Activated CD8-positive, alpha-beta memory T cell treated with anti-CD3 and anti-CD28 coated beads for 4 hours (primary cell): ENCODE results near the gene MYO18A.
"Not testable (repeated sequence)": the region's sequence is repeated elsewhere in the genome, so short reads cannot be mapped to it uniquely, and the experiment has no call there.

Source experiments
- DNase-seq, 2 donors: peaks; one replicate each; pipeline ENCODE4 v3.0.0-alpha.2; 2020; ENCODE audit warnings: low read depth in 2 of 2

MYO18A gene

GRCh38 chr17:29194669-29195068, 14.5 kb upstream of the MYO18A start:
- no peak for DNase-seq

DNA sequence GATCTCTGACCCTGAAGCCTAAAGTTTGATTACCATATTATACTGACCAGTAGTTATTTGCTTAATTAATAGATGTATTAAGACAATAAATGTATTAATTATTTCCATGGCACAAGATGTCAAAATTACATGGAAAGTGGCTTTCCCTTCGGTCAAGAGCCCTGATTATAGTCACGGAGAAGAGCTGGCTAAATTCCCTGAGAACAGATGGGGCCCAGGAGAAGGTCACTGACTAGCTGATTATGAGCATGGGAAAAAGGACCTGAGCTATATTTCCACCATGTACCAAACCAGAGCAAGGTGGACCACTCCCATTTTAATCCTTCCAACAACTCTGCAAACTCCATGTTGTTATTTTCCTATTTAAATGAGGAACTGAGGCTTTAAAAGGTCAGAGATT, 12.9 kb upstream of the MYO18A start:
- no peak for DNase-seq

DNA sequence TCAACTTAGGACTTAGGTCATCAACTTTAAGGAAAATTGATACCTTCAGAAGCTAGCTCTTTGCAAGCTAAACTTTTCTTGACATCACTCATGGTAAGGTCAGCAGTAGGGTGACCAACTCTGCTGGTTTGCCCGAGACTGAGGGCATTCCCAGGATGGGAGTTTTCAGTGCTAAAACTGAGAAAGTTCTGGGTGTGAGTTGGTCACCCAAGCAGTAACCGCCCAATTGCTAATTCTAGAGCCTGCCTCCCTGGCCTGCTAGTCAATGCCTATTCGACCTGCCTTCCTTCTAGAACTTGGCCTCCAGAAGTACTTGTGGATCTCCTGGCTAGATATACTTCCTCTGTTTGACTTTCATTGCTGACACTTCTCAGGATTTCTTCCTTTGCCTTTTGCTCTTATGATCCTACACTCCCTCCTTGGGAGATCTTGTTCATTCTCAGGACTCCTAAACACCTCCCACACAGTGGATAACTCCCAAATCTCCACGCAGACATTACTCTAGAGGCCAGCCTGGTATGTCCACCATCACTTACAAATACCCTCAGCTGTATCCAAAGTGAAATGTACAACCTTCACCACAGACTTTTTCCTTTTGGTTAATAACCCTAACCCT, 10.5 kb upstream of the MYO18A start:
- DNase-seq = no peak

- DNase-seq = no peak
These were observed 9.8 kb upstream of the MYO18A start for GRCh38 chr17:29190039-29190438.

- no peak for DNase-seq
These were observed 9.2 kb upstream of the MYO18A start for GRCh38 chr17:29189355-29189754.

- DNase-seq = no peak
These were observed 1.0 kb upstream of the MYO18A start for GRCh38 chr17:29181226-29181625.

DNA sequence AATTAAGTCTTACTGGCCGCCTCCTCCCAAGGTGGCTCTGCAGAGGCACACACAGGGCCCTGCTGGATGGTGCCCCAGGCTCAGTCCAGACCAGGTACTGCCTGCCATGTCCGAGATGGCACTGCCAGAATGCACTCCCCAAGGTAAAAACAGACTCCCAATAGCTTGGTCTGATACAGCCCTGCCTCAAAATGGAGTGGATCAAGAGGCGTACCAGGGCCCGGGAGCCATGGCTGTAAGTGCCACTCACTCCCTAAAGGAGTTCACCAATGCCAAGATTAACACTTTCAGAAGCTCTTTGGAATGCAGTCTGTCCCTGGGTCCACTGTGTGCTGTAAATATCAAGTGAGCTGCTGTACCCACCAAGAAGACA, 576 bp upstream of the MYO18A start:
- DNase-seq = no peak

- no peak for DNase-seq
These were observed 765 bp downstream of the MYO18A start for GRCh38 chr17:29179232-29180033.

- DNase-seq = no peak
These were observed 1.4 kb downstream of the MYO18A start for GRCh38 chr17:29178750-29179231.

DNA sequence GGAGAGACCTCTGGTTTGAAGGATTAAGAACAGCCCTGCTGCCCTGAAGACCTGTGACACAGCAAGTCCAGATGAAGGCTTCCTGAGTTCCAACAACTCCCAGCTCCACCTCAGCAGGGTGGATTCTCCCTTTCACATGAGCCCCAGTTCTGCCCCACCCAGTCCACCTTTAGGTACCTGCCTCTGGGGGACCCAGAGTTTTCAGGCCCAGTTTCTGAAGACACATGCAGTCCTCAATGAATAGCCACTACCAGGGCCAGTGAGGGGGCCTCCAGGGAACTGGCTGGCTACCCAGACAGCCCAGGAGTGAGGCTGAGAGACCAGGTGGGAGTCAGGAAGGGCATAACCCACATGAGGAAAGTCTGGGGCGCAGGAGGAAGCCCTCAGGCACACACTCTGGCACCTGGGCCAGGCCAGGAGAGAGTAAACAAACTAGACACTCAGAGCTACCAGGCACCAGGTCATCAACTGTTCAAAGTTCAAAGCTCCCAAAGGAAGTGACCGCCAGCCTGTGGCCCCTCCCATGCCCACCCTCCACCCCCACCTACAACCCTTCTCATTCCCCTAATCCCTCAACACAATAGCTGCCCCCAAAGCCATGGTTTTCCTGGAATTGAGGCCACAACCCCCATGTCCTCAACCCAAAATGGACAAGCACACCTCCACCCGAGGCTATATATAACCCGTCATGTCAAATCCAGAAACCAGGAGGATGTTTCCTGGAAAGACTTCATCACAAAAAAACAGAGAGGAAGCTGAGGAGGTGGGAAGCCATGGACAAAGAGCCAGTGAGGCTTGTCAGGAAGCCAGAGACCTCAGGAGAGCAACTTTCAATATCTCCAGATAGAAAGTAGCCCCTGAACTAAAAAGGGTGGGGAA, 2.1 kb downstream of the MYO18A start:
- no peak for DNase-seq

GRCh38 chr17:29177541-29177870, 2.7 kb downstream of the MYO18A start:
- DNase-seq = no peak

DNA sequence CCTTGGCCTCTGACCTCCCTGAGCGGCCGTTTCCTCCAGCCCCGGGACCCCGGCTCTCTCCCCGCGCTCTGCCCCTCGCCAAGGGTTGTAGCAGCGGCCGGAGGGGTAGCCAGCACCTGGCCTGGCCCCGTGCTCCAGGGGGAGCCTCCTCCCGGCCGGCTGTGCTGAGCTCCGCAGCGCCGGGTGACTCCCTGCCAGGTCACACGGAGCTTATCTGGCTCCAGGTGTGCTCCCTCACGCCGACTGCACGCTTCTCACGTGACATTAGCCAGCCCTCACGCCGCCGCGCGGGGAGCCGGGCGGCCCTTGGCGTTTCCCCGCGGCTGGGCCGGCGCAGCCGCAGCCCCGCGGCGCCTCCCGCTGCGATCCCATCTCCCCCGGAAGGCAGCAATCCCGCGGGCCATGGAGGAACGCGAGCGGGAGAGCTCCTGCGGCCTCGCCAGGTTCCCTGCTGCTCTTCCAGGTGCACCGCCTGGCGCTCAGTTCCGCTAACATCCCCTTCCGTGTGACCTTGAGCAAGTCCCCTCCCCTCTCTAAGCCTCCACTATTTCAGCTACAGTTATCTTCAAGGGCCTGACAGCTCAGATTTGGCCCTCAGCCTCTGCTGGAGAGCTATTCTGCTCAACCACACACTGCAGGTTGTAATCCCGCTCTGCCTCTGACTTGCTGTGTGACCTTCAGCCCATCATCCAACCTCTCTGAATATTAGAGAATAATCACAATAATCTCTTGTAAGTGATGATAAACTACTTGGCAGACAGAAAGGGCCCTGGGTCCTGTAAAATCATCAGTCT, 3.4 kb downstream of the MYO18A start:
- peak in 1 of 2 donors; percentile 21 for DNase-seq

GRCh38 chr17:29175349-29175748, 4.8 kb downstream of the MYO18A start:
- no peak for DNase-seq

DNA sequence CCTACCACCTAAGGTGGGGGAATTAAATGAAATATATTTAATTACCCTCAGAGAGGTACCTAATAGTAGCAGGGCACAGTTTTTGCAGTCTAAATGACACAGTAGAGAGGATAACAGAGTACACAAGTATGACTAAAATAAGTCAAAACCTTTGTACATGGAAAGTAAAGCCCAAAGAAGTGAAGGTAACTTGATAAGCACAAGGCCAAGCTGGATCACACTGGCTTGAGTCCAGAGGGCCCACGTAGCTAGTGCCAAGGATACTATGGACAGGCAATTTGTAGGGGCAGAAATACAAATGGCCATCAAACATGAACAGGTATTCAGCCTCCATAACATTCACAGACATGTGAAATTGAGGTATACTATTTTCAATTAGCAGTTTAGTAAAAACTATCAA, 7.6 kb downstream of the MYO18A start:
- DNase-seq = no peak

DNA sequence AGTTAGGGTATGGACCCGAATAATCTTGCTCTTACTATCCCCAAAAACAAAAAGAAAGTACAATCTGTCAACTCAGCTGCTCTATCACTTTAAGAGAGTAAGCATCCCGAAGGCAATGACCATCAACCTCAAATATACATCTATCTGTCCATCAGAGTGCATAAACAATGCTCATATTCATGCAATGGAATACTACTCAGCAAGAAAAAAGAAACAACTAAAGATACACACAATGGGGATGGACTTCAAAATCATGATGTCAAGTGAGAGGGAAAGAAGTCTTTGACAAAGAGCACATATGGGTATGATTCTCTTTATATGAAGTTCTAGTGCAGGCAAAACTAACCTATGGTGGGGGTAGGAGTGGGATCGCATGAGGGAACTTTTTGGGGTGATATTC, 9.5 kb downstream of the MYO18A start:
- DNase-seq = no peak

GRCh38 chr17:29169806-29170591, 10.2 kb downstream of the MYO18A start:
- DNase-seq = no peak

DNA sequence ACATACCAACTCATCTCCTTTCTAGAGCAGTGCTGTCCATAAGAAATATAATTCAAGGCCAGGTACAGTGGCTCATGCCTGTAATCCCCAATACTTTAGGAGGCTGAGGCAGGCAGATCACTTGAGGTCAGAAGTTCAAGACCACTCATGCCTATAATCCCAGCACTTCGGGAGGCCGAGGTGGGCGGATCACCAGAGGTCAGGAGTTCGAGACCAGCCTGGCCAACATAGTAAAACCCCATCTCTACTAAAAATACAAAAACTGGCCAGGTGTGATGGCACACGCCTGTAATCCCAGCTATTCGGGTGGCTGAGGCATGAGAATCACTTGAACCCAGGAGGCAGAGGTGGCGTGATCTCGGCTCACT, 11.5 kb downstream of the MYO18A start:
- DNase-seq = not testable (repeated sequence)

DNA sequence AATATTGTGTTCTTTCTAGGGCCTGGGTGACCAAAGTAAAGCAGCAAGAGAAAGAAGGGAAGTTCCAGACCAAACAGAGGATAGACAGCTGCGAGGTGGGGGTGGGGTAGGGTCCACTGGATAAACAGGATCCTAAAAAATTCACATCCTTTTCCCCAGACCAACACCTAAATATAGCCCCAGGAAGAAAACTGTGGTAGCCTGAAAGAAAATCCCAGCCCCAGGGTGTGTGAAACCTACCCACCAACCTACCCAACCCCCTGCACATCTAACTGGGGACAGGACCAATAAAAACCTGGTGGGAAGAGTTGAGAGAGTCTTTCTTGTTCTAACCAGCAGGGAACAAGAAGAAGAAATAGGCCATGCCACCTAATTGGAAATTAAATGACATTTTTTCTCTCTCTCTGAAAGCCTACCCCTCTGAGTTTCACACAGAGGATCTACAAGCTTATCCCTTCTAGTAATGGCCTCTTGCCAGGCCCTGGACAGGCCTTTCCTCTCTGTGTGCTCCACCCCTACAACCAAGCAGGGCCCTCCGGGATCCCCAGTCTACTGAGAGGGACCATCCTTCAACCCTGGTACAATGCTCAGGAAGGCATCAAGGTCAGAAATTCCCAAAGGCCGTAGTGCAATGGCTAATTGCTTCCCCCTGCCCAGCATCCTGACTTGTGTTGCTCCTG, 12.0 kb downstream of the MYO18A start:
- no peak for DNase-seq

- no peak for DNase-seq
These were observed 12.7 kb downstream of the MYO18A start for GRCh38 chr17:29167393-29168078.

GRCh38 chr17:29166507-29166887, 13.7 kb downstream of the MYO18A start:
- DNase-seq = no peak
